NCI-H1048 (cell line): ENCODE data around the gene PDGFB.

Experiments
- DNase-seq: peaks from one replicate; lab custom pipeline; 2025; lab: John Stamatoyannopoulos, UW

PDGFB gene

GRCh38 chr22:39276440-39277141 is 31.8 kb upstream of the PDGFB start:
- DNase-seq, result no peak

DNA sequence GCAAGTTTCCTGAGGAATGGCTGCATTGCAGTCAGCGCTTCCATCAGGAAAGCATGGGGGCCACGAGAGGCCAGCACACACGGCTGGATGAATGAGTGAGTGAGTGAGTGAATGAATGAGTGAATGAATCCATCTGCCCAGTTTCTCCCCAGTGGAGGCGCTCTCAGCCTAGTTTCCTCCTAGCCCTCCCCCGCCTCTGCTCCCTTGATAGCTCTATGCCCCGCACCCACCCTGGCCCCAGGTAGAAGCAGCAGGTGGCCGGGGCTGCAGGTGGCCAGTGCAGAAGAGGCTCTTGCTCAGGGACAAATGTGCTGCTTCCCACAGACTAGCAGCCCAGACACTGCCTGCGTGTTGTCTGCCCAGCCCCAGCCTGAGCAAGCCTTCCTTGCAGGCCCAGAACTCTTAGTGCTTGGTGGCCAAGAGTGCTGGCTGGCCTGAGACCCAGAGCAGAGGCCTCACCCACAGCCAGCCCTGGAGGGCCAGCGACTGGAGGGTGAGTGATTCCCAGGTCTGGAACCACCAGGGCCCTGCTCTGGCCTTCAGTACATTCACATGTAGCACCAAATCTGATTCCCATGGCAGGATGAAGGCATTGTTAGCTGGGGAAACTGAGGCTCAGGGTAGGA is 31.1 kb upstream of the PDGFB start:
- DNase-seq, result no peak

- no peak for DNase-seq
Measured at GRCh38 chr22:39273950-39274887, 29.4 kb upstream of the PDGFB start.

DNA sequence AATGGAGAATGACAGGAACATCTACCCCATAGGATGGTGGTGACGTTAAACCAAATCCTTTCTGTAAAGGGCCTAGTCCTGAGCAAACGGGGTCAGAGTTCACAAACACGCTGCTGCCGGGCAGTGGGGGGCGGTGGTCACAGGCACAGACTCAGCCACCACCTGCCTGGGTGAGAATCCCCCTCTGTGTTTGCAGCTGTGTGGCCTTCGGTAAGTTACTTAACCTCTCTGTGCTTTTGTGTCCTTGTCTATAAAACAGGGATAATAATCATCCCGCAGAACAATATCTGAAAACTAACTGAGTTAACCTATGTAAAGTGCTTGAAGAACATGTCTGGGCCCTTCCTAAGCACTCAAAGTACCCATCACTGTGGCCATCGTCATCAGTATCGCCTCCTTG is 26.0 kb upstream of the PDGFB start:
- DNase-seq, result no peak

GRCh38 chr22:39270280-39270679 is 25.5 kb upstream of the PDGFB start:
- DNase-seq, result no peak

- DNase-seq, result no peak
Measured at GRCh38 chr22:39269095-39269790, 24.5 kb upstream of the PDGFB start.

DNA sequence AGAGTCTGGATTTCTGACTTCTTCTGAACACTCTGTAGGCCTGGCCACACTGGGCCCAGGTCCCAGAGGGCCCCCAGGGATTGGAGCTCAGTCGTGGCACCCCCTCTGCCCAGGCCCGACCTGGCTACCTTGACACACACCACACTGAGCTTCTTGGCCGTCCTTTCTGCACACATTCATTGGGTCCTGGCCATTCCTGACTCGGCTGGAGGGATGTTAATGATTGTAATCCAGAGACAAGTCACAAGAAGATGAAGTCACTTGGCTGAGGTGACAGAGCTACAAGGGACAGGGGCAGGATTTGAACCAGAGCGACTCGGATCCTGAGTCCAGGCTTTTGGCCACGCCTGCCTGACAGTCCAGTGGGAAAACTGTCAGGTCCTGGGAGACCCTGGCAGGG is 23.9 kb upstream of the PDGFB start:
- no peak for DNase-seq

DNA sequence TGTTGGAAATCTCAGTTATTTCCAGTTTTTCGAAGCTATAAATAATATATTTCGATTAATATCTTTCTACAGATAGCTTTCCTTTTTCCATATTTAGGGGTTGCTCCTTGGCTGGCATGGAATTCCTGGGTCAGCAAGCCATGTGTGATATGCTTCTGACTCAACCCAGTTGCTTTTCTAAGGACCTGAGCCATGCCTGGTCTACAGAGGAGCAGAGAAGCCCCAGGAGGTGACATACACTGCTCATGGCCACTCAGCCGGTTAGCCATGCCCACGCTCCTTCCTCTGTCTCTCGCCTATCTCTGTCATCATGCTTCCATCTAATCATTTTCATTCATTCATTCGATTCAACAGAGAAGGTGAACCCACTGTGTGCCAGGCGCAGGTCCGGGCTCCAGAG is 23.2 kb upstream of the PDGFB start:
- no peak for DNase-seq

DNA sequence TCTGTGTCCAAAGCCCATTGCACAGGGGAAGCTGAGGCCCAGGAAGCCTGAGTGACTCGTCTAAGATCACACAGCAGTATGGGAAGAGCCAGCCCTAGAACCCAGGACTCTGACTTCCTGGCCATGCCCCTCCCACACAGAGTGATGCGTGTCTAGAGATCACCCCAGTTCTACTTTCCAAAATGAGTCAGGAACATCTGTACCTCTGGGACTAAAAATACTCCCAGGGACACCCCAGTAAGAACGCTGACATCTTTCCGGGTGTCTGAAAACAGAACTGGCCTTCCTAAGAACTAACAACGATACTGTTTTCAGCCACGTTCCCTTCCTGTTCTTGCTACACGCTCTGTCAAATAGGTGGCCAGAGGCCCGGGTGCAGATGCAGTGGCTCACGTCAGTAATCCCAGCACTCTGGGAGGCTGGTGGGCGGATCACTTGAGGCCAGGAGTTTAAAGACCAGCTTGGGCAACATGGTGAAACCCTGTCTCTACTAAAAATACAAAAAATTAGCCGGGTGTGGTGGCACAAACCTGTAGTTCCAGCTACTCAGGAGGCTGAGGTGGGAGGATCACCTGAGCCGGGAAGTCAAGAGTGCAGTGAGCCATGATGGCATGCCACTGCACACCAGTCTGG is 21.7 kb upstream of the PDGFB start:
- DNase-seq, result no peak

DNA sequence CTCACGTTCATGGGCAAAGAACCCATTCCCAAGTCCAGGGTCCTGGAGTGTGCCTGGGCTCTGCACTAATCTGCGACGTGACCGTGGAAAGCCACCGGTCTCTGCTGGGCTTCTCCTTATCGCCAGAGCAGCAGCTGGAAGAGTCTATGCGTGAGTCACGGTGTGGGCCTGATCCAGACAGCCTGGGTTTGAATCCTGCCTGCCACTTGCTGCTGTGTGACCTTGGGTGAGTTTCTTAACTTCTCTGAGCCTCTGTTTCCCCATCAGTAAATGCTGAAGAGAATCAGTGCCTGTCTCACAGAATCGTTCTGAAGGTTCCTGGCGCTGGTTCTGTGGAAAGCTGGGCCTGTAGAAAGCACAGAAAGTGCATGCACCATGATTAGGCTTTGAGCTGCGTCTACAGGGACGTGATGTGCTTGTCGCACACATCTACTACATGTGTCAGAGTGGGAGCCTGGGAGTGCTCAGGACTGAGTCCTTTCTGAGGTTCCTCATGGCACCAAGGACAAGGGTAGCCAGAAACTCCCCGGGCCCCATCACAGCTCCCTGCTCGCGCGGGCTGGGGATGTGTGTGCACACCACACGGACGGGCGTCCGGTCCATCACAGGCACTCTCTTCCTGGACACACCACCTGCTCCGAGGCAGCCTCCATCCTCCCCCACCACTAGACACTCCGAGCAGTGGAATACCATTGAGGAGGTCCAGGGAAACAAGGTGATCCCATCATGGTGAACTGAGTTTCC is 20.5 kb upstream of the PDGFB start:
- no peak for DNase-seq

- DNase-seq, result no peak
Measured at GRCh38 chr22:39264349-39265038, 19.7 kb upstream of the PDGFB start.

DNA sequence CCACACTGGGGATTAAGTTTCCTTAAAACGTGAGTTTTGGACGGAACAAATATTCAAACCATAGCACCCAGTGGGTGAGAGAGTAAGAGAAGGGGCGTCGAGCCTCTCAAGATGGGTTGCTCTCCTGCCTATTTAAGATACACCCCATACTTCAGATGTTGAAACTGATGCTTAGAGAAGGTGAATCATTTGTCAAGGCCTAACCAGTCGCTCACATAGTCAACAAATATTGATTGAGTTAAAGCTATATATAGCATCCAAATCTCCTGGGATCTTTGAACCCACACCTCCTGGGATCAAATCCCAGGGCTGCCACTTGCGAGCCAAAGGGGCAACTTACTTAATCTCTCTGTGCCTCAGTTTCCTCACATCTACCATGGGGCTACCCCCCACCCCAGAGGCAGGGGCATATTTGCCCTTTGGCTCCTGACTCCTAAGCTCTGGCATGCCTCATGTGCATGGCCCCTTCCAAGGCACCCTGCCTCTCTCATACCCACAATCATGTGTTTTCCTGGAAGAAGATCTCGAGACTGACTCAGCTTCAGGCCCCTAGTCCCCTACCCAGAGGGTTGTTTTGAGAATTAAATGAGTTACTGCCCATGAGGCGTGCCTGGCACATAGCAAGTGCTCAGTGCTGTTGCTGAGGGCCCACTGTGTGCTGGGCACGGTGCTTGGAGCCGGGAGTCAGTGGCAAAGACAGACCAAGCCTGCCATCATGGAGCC is 19.0 kb upstream of the PDGFB start:
- DNase-seq, result no peak

DNA sequence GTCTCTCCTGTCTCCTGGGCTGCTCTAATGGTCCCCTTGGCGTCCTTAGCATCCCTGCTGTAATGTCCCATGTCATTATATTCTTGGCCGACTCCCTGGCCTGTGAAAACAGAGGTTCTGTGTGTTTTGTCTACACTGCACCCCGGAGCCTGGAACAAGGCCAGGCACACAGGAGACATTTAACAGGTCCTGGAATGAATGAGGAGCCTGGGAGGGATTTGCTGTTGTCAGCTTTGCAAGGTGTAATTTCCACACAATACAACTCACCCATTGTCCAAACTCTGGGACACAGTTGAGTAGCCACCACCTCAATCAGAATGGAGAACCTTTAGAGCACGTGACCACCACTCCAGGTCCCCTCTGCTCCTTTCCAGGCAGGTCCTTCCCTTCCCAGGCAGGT is 14.9 kb upstream of the PDGFB start:
- DNase-seq, result no peak

DNA sequence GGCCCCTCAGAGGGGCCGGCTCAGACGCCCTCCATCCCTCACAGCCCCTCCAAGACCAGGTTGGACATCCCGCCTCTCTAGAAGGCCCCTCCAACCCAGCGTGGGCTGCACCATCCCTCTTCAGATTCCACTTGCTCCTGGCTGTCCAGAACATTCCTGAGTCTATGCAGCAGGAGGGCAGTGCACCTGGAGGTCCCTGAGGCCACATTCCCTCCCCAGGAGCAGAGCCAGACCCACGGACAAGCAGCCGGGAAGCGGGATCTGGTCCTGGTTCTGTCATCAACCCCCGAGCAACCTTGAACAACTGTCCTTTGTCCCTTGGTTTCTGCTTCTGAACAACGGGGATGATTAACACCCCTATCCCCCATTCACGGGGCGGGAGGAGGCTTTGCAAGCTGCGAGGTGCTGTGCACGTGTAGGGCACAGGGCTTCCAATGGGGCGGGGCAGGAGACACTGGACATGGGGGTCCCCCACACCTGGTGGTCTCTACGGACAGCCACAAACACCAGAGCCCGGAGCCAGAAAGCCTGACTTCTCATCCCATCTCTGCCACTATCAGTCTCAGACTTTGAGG is 13.2 kb upstream of the PDGFB start:
- DNase-seq, result no peak

GRCh38 chr22:39256979-39257378 is 12.2 kb upstream of the PDGFB start:
- no peak for DNase-seq

GRCh38 chr22:39256186-39256552 is 11.4 kb upstream of the PDGFB start:
- DNase-seq, result no peak

GRCh38 chr22:39255449-39256185 is 10.8 kb upstream of the PDGFB start:
- no peak for DNase-seq

DNA sequence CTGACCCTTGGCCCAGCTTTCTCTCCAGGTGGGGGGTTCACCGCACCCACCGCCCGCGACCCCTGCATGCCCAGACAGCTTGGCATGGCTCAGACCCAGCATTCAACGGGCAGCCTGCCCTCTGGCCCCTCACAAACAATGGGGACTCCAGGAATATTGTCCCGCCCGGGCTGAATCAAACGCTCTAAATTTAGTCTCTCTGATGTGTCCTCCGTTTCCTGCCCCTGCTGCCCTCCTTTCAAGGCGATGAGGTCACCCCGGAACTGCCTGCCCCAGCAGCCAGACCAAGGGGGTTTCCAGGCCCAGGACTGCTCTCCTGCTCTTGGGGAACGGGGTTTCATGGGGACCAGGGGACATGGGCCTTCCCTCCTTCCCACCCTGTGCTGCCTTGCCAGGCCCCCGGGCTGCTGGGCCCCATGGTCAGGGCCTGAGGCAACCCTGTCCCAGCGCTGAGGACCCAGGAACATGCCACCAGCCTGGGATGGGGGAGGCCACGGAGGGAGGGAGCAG is 10.1 kb upstream of the PDGFB start:
- DNase-seq, result no peak

GRCh38 chr22:39254122-39254521 is 9.3 kb upstream of the PDGFB start:
- DNase-seq, result no peak
